H1 (cell line): Measurements from ENCODE around the gene LRRC49.

Experiments
- CEBPB ChIP-seq: IDR thresholded peaks from 2 replicates; pipeline ENCODE4 v1.6.1; 2012; ENCODE audit warnings: low read depth, low read length
- EZH2 ChIP-seq: fragments of 200-600 bp; sonication (generic); IDR thresholded peaks from 2 replicates; pipeline ENCODE4 v1.7.1; 2012; ENCODE audit warnings: low read depth, mild to moderate bottlenecking, moderate library complexity, low read length, inconsistent platforms; ENCODE audit not compliant: severe bottlenecking
- FOSL1 ChIP-seq: IDR thresholded peaks from 2 replicates; pipeline ENCODE4 v1.6.1; 2011; ENCODE audit warnings: mild to moderate bottlenecking, low read depth, low read length, moderate library complexity; ENCODE audit not compliant: insufficient read depth
- SIX5 ChIP-seq: IDR thresholded peaks from 2 replicates; pipeline ENCODE4 v1.6.1; 2011; ENCODE audit warnings: mild to moderate bottlenecking, low read depth, low read length

GRCh38 chr15:71003319-71003718, 110.7 kb downstream of the LRRC49 start:
- TF ChIP-seq CEBPB (no peak), EZH2 (no peak), FOSL1 (no peak), SIX5 (no peak)
